ENCODE measurements around the gene C17orf107. TPM values are rescaled to one million over a fixed set of nuclear protein-coding genes. Genes with fewer than 3 reads are reported as not detected.

C17orf107 gene
- total and polyA plus RNA-seq, 2 experiments from 2014 or later, result 3.9 to 8.8 TPM

DNA sequence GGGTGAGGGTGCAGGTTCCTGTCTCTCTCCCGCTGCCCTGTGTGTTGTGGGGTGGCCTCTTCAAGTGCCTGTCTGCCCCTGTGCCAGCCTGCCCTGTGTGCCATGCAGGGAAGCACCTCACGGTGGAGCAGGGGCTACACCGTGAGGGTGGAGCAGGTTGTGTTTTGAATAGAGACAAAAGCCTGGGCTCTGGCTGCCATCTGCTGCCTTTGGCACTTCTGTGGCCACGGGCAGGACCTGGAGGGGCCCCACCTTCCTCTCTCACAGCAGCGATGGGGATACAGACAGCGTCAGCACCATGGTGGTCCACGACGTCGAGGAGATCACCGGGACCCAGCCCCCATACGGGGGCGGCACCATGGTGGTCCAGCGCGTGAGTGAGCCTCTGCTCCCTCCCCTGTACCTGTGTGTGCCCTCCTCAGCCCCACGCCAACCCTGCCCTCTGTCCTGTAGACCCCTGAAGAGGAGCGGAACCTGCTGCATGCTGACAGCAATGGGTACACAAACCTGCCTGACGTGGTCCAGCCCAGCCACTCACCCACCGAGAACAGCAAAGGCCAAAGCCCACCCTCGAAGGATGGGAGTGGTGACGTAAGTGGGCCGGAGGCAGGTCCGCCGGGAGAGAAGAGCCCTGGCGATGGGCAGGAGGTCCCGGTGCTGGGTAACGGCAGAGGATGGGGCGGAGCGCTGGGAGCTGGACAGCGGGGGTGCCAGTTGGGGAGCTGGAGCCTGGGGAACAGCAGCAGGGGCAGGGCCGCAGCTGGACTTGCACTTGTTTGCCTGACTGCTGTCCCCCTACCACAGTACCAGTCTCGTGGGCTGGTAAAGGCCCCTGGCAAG, 5.4 kb upstream of the C17orf107 start:
- Histone ChIP-seq H3K27me3 (replicated peaks; ENCODE audit: insufficient read depth) (no peaks in the 10 kb centered on the region), H3K79me2 (ENCODE audit: insufficient read depth) (no peaks in the 10 kb centered on the region), H3K4me3 (no peak overlapping the region), H3K9me3 (ENCODE audit: low read depth) (no peaks in the 10 kb centered on the region), H3F3A (ENCODE audit: insufficient read depth) (no peaks in the 10 kb centered on the region), H3K4me2 (ENCODE audit: unreplicated experiment) (no peak overlapping the region), H3K27ac (no peak overlapping the region), H3K4me1 (ENCODE audit: insufficient read depth) (no peaks in the 10 kb centered on the region), H3K9ac (no peak overlapping the region), H3K36me3 (ENCODE audit: low read depth) (no peaks in the 10 kb centered on the region), H2AFZ (no peak overlapping the region), H4K20me1 (ENCODE audit: insufficient read depth) (no peaks in the 10 kb centered on the region), H3K9me2 (ENCODE audit: insufficient read depth) (no peaks in the 10 kb centered on the region)
- TF ChIP-seq EZH2 (IDR thresholded peaks at IDR 0.05; ENCODE audit: insufficient read depth, poor library complexity, severe bottlenecking) (no peak), EZH2phosphoT487 (IDR thresholded peaks at IDR 0.05; ENCODE audit: insufficient read depth, low read depth) (no peak)
- DNase-seq, result no peak
- 92 to 95% methylated on average over 31 of the region's 31 CpGs for WGBS, 2 experiments (ENCODE audit: low coverage in 1 of 2, low lambda C conversion rate in 2 of 2, missing lambda C conversion rate in 2 of 2)
- in situ Hi-C loops (cut with MboI), result loop anchor here (10.0 kb wide), 1 partner anchor 179 kb away; the partner anchor contains the start of gene ARRB2

DNA sequence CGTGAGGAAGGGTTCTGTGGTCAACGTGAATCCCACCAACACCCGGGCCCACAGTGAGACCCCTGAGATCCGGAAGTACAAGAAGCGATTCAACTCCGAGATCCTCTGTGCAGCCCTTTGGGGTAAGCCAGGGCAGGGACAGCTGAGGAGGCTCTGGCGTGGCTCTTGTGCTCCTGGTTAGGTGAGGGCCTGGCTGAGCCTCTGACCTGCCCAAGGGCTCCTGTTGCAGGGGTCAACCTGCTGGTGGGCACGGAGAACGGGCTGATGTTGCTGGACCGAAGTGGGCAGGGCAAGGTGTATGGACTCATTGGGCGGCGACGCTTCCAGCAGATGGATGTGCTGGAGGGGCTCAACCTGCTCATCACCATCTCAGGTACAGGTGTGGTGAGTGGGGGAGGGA, 4.2 kb upstream of the C17orf107 start:
- H3K79me2 ChIP-seq (ENCODE audit: insufficient read depth), result no peaks in the 10 kb centered on the region
- no peak overlapping the region for H3K9ac ChIP-seq
- in situ Hi-C loops (cut with MboI), result loop anchor here (10.0 kb wide), 1 partner anchor 180 kb away; the partner anchor contains the start of gene ARRB2
- H3K9me3 ChIP-seq (ENCODE audit: low read depth), result no peaks in the 10 kb centered on the region
- no peak for TF ChIP-seq EZH2 (IDR thresholded peaks at IDR 0.05; ENCODE audit: insufficient read depth, poor library complexity, severe bottlenecking)
- TF ChIP-seq EZH2phosphoT487 (IDR thresholded peaks at IDR 0.05; ENCODE audit: insufficient read depth, low read depth), result no peak
- no peak for DNase-seq
- no peaks in the 10 kb centered on the region for H3K36me3 ChIP-seq (ENCODE audit: low read depth)
- H3K9me2 ChIP-seq (ENCODE audit: insufficient read depth), result no peaks in the 10 kb centered on the region
- H3K4me3 ChIP-seq, result no peak overlapping the region
- H3K27ac ChIP-seq, result no peak overlapping the region
- H2AFZ ChIP-seq, result no peak overlapping the region
- H3K27me3 ChIP-seq (replicated peaks; ENCODE audit: insufficient read depth), result no peaks in the 10 kb centered on the region
- WGBS, 2 experiments (ENCODE audit: low coverage in 1 of 2, low lambda C conversion rate in 2 of 2, missing lambda C conversion rate in 2 of 2), result 94 to 96% methylated on average over 13 of the region's 13 CpGs
- no peaks in the 10 kb centered on the region for H3K4me1 ChIP-seq (ENCODE audit: insufficient read depth)
- H3K4me2 ChIP-seq (ENCODE audit: unreplicated experiment), result no peak overlapping the region
- H4K20me1 ChIP-seq (ENCODE audit: insufficient read depth), result no peaks in the 10 kb centered on the region
- no peaks in the 10 kb centered on the region for H3F3A ChIP-seq (ENCODE audit: insufficient read depth)

DNA sequence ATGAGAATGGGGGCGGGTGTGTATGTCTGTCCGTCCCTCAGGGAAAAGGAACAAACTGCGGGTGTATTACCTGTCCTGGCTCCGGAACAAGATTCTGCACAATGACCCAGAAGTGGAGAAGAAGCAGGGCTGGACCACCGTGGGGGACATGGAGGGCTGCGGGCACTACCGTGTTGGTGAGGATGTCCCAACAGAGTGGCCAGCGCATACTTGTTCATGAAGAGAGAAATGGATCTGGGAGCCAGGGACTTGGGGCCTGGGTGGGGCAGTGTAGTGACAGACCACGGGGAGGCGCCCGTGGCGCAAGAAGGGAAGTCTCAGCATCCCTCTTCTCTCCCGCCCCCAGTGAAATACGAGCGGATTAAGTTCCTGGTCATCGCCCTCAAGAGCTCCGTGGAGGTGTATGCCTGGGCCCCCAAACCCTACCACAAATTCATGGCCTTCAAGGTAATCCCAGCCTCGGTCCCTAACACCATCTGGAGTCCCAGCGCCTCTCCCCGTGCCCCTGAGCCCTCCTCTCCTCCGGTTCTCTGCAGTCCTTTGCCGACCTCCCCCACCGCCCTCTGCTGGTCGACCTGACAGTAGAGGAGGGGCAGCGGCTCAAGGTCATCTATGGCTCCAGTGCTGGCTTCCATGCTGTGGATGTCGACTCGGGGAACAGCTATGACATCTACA, 3.5 kb upstream of the C17orf107 start:
- 83 to 87% methylated on average over 24 to 27 of the region's 27 CpGs for WGBS, 2 experiments (ENCODE audit: low coverage in 1 of 2, low lambda C conversion rate in 2 of 2, missing lambda C conversion rate in 2 of 2)
- no peaks in the 10 kb centered on the region for H3K27me3 ChIP-seq (replicated peaks; ENCODE audit: insufficient read depth)
- in situ Hi-C loops (cut with MboI), result loop anchor here (10.0 kb wide), 1 partner anchor 181 kb away; the partner anchor contains the start of gene ARRB2
- H3K9ac ChIP-seq, result no peak overlapping the region
- H3K4me1 ChIP-seq (ENCODE audit: insufficient read depth), result no peaks in the 10 kb centered on the region
- TF ChIP-seq EZH2phosphoT487 (IDR thresholded peaks at IDR 0.05; ENCODE audit: insufficient read depth, low read depth), result no peak
- TF ChIP-seq EZH2 (IDR thresholded peaks at IDR 0.05; ENCODE audit: insufficient read depth, poor library complexity, severe bottlenecking), result no peak
- no peaks in the 10 kb centered on the region for H4K20me1 ChIP-seq (ENCODE audit: insufficient read depth)
- H3K27ac ChIP-seq, result no peak overlapping the region
- DNase-seq, result no peak
- no peaks in the 10 kb centered on the region for H3F3A ChIP-seq (ENCODE audit: insufficient read depth)
- H2AFZ ChIP-seq, result no peak overlapping the region
- H3K79me2 ChIP-seq (ENCODE audit: insufficient read depth), result no peaks in the 10 kb centered on the region
- no peak overlapping the region for H3K4me3 ChIP-seq
- H3K9me2 ChIP-seq (ENCODE audit: insufficient read depth), result no peaks in the 10 kb centered on the region
- H3K36me3 ChIP-seq (ENCODE audit: low read depth), result no peaks in the 10 kb centered on the region
- no peaks in the 10 kb centered on the region for H3K9me3 ChIP-seq (ENCODE audit: low read depth)
- no peak overlapping the region for H3K4me2 ChIP-seq (ENCODE audit: unreplicated experiment)

DNA sequence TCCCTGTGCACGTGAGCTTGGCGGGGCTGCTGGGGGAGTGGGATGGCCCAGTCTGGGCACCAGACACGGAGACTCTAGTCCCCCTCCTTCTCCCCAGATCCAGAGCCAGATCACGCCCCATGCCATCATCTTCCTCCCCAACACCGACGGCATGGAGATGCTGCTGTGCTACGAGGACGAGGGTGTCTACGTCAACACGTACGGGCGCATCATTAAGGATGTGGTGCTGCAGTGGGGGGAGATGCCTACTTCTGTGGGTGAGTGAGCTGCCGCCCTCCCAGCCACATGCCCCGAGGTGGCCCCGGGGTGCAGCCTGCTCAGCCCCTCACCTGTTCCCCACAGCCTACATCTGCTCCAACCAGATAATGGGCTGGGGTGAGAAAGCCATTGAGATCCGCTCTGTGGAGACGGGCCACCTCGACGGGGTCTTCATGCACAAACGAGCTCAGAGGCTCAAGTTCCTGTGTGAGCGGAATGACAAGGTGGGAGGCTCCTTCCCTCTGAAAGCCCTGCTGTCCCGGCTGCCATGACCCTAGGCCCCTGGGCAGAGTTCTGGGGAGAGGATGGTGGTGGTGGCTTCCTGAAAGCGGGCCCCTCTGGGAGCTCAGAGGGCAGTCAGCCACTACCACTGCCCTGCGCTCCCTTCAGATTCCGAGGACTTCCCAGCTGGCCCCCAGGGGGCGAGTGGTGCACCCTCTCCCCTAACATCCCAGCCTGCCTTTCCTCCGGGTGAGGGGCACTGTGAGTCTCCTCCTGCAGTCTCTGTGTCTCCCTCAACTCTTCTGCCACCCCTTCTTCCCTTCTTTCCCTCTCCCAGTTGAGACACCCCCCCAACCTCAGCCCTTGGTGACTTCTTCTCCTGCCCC, 2.8 kb upstream of the C17orf107 start:
- TF ChIP-seq EZH2 (IDR thresholded peaks at IDR 0.05; ENCODE audit: insufficient read depth, poor library complexity, severe bottlenecking), result no peak
- TF ChIP-seq EZH2phosphoT487 (IDR thresholded peaks at IDR 0.05; ENCODE audit: insufficient read depth, low read depth), result no peak
- H3K36me3 ChIP-seq (ENCODE audit: low read depth), result no peaks in the 10 kb centered on the region

More for the DNA sequence above, 2.8 kb upstream of the C17orf107 start:
- no peaks in the 10 kb centered on the region for H4K20me1 ChIP-seq (ENCODE audit: insufficient read depth)
- in situ Hi-C loops (cut with MboI), result loop anchor here (10.0 kb wide), 1 partner anchor 182 kb away; the partner anchor contains the start of gene ARRB2
- no peak overlapping the region for H2AFZ ChIP-seq
- H3K27ac ChIP-seq, result no peak overlapping the region
- H3K9me3 ChIP-seq (ENCODE audit: low read depth), result no peaks in the 10 kb centered on the region
- H3K4me2 ChIP-seq (ENCODE audit: unreplicated experiment), result no peak overlapping the region
- H3K27me3 ChIP-seq (replicated peaks; ENCODE audit: insufficient read depth), result no peaks in the 10 kb centered on the region
- no peaks in the 10 kb centered on the region for H3K4me1 ChIP-seq (ENCODE audit: insufficient read depth)
- no peaks in the 10 kb centered on the region for H3K79me2 ChIP-seq (ENCODE audit: insufficient read depth)
- H3K9ac ChIP-seq, result no peak overlapping the region
- whole genome bisulfite sequencing, 2 experiments (ENCODE audit: low coverage in 1 of 2, low lambda C conversion rate in 2 of 2, missing lambda C conversion rate in 2 of 2), result 91 to 94% methylated on average over 25 to 27 of the region's 27 CpGs
- 0 out of 2 replicates have a peak, but pooled peaks cover 6% of the 10 kb centered on the region for H3F3A ChIP-seq (ENCODE audit: insufficient read depth)
- H3K9me2 ChIP-seq (ENCODE audit: insufficient read depth), result no peaks in the 10 kb centered on the region
- no peak overlapping the region for H3K4me3 ChIP-seq
- DNase-seq, result no peak
